Measurements from ENCODE around the gene ITGA3.
"Not testable (repeated sequence)": the region's sequence is repeated elsewhere in the genome, so short reads cannot be mapped to it uniquely, and the experiment has no call there.

ITGA3 gene

DNA sequence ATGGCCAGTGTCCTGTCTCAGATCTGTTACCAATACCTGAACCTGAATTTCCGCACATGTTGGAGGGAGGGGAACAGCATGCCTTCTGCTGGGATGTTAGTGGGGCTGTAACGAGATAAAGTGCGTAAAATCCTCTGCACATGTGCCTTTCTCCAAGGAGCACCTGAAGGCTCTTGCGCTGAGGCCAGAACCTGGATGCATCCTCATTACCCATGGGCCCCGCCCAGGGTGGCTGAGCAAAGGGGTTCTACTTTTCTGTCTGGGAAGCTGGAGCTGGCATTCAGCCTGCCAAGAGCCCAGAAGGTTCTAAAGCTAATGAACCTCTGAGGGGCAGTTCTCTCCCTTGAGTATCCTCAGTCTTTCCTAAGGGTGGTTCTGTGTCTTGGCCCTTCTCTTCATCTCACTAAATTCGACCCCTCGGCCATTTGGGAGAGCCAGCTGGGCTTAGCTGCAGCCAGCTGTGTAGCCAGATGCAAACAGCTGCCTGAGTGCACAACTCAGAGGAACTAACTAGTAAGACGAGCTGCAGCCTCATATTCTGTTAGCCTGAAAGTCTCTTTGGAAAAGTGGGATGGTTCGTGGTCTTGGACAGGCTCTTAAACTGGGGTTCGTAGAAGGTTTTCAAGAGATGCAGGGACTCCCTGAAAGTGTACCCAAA, 2.5 kb downstream of the ITGA3 start:
- Histone ChIP-seq H3K4me3 (ENCODE audit: insufficient read depth, low read depth, low read length, poor library complexity, severe bottlenecking) (no peak overlapping the region), H3K4me1 (ENCODE audit: control insufficient read depth, insufficient read depth, low read length, poor library complexity, severe bottlenecking) (peaks cover 11% of the 10 kb centered on the region)

DNA sequence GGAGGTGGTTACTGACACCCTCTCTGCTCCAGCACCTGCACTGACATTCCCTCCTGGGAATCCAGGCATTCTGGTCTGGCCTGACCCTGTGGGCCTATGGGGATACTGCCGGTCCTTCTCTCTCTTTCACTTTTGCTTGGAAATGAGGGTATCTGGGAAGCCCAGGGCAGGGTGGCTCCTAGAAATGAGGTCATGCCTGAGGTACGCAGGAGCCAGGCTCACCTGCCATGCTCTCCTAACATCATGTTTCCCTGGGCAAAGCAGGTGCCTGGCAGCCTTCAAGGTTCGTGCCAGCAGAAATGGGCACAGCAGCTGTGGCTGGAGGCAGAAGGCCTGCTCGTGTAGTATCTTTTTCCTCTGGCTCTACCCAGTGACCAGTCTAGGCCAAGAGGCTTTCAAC, 3.3 kb downstream of the ITGA3 start:
- Histone ChIP-seq H3K27me3 (replicated peaks; ENCODE audit: control insufficient read depth, insufficient read depth, low read length, poor library complexity, severe bottlenecking) (no peaks in the 10 kb centered on the region), H3K9me3 (ENCODE audit: control insufficient read depth, low read length) (no peaks in the 10 kb centered on the region), H3K4me3 (ENCODE audit: insufficient read depth, low read depth, low read length, poor library complexity, severe bottlenecking) (no peak overlapping the region), H3K36me3 (ENCODE audit: control insufficient read depth, insufficient read depth, low read length) (no peaks in the 10 kb centered on the region), H3K4me1 (ENCODE audit: control insufficient read depth, insufficient read depth, low read length, poor library complexity, severe bottlenecking) (peaks cover 11% of the 10 kb centered on the region), H3K27ac (ENCODE audit: insufficient read depth, low read length, poor library complexity, severe bottlenecking) (no peak overlapping the region)
- DNase-seq = no peak

More for the DNA sequence above, 2.5 kb downstream of the ITGA3 start:
- no peaks in the 10 kb centered on the region for H3K36me3 ChIP-seq (ENCODE audit: control insufficient read depth, insufficient read depth, low read length)
- no peak for DNase-seq
- H3K27ac ChIP-seq (ENCODE audit: insufficient read depth, low read length, poor library complexity, severe bottlenecking) = no peak overlapping the region
- H3K9me3 ChIP-seq (ENCODE audit: control insufficient read depth, low read length) = no peaks in the 10 kb centered on the region
- H3K27me3 ChIP-seq (replicated peaks; ENCODE audit: control insufficient read depth, insufficient read depth, low read length, poor library complexity, severe bottlenecking) = no peaks in the 10 kb centered on the region

DNA sequence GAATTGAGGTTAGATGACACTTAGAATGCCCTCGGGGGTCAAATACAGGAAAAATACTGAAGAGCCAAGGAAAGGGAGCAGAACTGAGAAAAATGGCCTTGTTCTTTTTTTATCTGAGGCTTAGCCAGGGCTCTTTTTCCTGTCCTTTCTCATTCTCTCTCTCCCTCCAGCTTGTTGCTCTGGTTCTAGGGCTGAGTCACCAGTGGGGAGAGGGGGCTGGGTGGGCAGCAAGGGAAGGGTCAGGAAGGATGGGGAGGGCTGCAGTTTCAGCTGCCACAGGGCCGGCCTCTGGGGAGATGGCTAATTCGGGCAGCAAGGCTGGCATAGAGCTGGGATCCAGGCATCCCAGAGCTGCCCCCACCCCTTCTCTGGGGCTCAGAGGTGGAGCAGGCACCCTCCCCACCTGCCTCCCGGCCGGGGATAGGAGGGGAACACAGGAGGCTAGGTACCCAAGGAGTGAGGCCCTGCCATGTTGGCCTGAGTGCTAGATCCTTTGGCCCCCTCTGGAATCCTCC, 3.9 kb downstream of the ITGA3 start:
- H3K9me3 ChIP-seq (ENCODE audit: control insufficient read depth, low read length) = no peaks in the 10 kb centered on the region
- no peak for DNase-seq
- H3K36me3 ChIP-seq (ENCODE audit: control insufficient read depth, insufficient read depth, low read length) = no peaks in the 10 kb centered on the region
- H3K27ac ChIP-seq (ENCODE audit: insufficient read depth, low read length, poor library complexity, severe bottlenecking) = no peak overlapping the region
- no peak overlapping the region for H3K4me3 ChIP-seq (ENCODE audit: insufficient read depth, low read depth, low read length, poor library complexity, severe bottlenecking)
- H3K4me1 ChIP-seq (ENCODE audit: control insufficient read depth, insufficient read depth, low read length, poor library complexity, severe bottlenecking) = peaks cover 11% of the 10 kb centered on the region
- no peaks in the 10 kb centered on the region for H3K27me3 ChIP-seq (replicated peaks; ENCODE audit: control insufficient read depth, insufficient read depth, low read length, poor library complexity, severe bottlenecking)

DNA sequence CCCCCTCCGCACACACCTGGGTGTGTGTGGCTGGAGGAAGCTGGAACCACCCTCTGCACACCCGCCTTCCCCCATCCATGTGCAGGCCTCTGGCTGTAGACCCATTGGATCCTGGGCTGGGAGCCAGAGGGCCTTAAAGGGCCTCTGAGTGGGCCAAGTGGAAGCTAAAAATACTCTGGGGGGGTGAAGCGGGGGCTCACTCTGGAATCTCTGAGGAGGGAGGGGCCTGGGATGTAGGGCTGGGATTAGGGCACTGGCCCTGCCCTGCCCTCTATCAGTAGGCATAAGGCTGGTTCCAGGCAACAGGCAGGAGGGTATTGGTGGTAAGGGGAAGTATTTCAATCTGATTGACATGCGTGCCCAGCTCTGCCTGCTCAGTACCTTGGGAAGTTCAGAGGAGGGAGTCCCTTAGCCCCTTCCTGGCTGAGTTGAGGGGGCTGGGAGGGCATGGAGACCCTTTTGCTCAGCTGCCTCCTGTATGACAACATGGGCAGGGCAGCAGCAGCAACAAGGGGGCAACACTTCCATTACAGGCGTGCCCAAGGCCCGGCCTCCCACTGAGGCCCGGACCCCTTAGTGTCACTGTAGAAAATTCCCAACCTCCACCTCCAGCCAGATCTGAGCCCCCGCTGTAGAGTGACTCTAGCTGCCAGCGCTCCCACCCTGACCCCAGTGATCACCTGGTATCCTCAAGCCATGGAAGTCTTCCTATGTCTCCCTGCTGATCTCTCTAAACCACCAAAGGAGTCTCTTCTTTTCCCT, 5.2 kb downstream of the ITGA3 start:
- no peak overlapping the region for H3K27ac ChIP-seq (ENCODE audit: insufficient read depth, low read length, poor library complexity, severe bottlenecking)
- H3K36me3 ChIP-seq (ENCODE audit: control insufficient read depth, insufficient read depth, low read length) = no peaks in the 10 kb centered on the region
- DNase-seq = no peak
- no peaks in the 10 kb centered on the region for H3K9me3 ChIP-seq (ENCODE audit: control insufficient read depth, low read length)
- H3K4me3 ChIP-seq (ENCODE audit: insufficient read depth, low read depth, low read length, poor library complexity, severe bottlenecking) = no peak overlapping the region
- no peaks in the 10 kb centered on the region for H3K27me3 ChIP-seq (replicated peaks; ENCODE audit: control insufficient read depth, insufficient read depth, low read length, poor library complexity, severe bottlenecking)
- peaks cover 5% of the 10 kb centered on the region for H3K4me1 ChIP-seq (ENCODE audit: control insufficient read depth, insufficient read depth, low read length, poor library complexity, severe bottlenecking)

DNA sequence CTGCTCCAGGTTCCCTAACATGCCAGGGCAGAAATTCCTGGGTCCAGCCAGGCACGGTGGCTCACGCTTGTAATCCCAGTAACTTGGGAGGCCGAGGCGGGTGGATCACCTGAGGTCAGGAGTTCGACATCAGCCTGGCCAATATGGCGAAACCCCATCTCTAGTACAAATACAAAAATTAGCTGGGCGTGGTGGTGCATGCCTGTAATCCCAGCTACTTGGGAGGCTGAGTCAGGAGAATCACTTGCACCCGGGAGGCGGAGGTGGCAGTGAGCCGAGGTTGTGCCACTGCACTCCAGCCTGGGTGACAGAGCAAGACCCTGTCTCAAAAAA, 5.8 kb downstream of the ITGA3 start:
- not testable (repeated sequence) for H3K9me3 ChIP-seq (ENCODE audit: control insufficient read depth, low read length); H3K4me1 ChIP-seq (ENCODE audit: control insufficient read depth, insufficient read depth, low read length, poor library complexity, severe bottlenecking); DNase-seq; H3K27ac ChIP-seq (ENCODE audit: insufficient read depth, low read length, poor library complexity, severe bottlenecking); H3K36me3 ChIP-seq (ENCODE audit: control insufficient read depth, insufficient read depth, low read length); H3K27me3 ChIP-seq (replicated peaks; ENCODE audit: control insufficient read depth, insufficient read depth, low read length, poor library complexity, severe bottlenecking); H3K4me3 ChIP-seq (ENCODE audit: insufficient read depth, low read depth, low read length, poor library complexity, severe bottlenecking)

DNA sequence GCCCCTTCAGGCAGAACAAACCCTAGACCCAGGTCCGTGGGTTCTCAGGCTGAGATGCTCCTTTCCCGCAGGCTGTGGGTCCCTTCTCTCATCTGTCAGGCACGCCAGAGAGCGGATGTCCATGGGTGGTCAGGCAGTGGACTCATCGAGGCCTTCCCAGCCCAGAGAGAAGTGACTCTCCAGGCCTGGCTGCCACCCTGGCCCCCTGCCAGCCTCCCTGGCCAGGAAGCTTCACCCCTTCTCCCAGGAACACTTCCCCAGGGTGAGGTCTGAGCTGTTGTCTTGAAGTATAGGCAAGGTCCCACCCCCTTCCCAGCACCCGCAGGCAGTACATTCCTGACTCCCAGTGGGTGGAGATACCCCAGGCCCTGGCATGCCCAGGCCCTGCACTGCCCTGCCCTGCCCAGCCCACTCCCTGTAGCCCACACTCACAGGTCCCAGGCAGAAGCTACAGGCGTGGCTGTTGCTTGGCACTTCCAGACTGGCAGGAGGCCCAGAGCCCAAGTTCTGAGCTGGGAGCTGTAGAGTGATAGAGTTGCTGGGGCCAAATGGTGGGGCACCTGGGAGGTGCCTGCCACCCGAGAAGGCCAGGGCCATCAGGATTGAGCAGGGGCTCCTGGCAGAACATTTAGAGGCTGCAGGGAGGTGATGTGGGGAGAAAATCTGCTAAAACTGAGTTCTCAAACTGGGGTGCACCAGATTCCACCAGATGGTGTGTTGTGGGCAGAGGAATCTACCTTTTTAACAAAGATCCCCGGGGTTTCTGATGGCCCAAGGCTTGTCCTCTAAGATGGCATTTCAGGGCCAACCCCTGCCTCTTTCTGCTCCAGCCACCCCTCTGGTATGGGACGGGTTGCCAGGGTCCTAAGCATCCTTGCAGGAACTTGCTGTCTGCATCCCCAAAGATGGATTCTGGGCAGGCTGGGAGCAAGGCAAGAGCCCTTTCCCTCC, 6.7 kb downstream of the ITGA3 start:
- H3K27me3 ChIP-seq (replicated peaks; ENCODE audit: control insufficient read depth, insufficient read depth, low read length, poor library complexity, severe bottlenecking) = no peaks in the 10 kb centered on the region
- H3K4me1 ChIP-seq (ENCODE audit: control insufficient read depth, insufficient read depth, low read length, poor library complexity, severe bottlenecking) = no peaks in the 10 kb centered on the region
- no peak for DNase-seq
- no peak overlapping the region for H3K27ac ChIP-seq (ENCODE audit: insufficient read depth, low read length, poor library complexity, severe bottlenecking)
- H3K36me3 ChIP-seq (ENCODE audit: control insufficient read depth, insufficient read depth, low read length) = no peaks in the 10 kb centered on the region
- no peaks in the 10 kb centered on the region for H3K9me3 ChIP-seq (ENCODE audit: control insufficient read depth, low read length)
- no peak overlapping the region for H3K4me3 ChIP-seq (ENCODE audit: insufficient read depth, low read depth, low read length, poor library complexity, severe bottlenecking)

DNA sequence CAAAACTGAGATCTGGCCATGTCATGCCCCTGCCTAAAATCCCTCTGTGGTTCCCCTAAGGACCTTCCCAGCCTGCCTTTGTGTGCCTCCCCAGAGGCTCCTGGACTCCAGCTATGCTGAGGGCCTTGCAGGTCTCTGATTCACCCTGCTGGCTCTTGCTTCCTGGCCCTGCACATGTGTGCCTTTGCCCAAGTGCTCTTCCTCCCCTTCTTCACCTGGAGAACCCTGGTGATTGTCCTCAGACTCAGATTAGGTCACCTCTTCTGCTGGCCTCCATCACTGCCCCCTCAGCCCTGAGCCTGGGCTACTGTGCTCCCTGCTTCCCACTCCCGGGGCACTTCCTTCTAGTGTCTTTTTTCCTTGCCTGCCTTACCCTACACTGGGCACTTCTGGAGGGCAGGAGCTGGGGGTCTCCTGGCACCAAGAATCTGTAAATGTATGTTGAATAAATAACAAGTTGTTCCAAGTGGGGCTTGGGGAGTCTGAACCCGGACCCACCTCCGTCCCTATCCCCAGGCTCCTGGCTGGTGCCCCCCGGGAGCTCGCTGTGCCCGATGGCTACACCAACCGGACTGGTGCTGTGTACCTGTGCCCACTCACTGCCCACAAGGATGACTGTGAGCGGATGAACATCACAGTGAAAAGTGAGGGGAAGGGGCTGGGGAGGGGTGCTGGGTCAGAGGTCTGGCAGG, 7.8 kb downstream of the ITGA3 start:
- no peaks in the 10 kb centered on the region for H3K36me3 ChIP-seq (ENCODE audit: control insufficient read depth, insufficient read depth, low read length)

DNA sequence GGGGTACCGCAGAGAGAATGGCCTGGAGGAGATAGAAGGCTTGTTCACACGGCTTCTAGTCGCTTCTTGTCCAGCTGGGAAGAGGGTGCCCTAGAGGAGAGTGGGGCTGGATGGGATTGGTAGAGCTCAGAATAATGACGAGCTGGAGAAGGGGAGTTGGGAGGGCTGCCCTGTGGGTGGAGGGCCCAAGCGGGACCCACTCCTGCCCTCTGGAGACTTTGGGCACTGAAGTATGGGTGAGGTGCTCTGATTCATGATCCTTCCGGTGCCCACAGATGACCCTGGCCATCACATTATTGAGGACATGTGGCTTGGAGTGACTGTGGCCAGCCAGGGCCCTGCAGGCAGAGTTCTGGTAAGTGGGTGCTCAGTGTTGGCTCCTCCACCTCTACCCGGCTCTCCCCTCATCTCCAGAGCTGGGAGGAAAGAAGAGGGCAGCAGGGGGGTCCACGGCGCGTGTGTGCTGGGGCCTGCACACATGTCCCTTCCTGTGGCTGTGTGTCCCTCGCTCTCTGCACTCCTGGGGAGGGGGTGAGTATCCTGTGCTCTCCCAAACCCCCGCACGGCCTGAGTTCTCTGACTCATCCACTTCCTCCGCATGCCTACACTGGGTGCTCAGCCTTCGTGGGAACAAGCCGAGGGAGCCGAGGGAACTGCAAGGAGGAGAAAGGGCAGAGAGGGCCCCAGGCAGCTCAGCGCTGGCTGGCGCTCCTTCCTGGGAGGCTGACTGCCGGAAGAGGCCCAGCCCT, 8.5 kb downstream of the ITGA3 start:
- Histone ChIP-seq H3K27ac (ENCODE audit: insufficient read depth, low read length, poor library complexity, severe bottlenecking) (no peak overlapping the region), H3K4me1 (ENCODE audit: control insufficient read depth, insufficient read depth, low read length, poor library complexity, severe bottlenecking) (no peaks in the 10 kb centered on the region), H3K27me3 (replicated peaks; ENCODE audit: control insufficient read depth, insufficient read depth, low read length, poor library complexity, severe bottlenecking) (no peaks in the 10 kb centered on the region), H3K36me3 (ENCODE audit: control insufficient read depth, insufficient read depth, low read length) (no peaks in the 10 kb centered on the region), H3K9me3 (ENCODE audit: control insufficient read depth, low read length) (no peaks in the 10 kb centered on the region), H3K4me3 (ENCODE audit: insufficient read depth, low read depth, low read length, poor library complexity, severe bottlenecking) (no peak overlapping the region)
- no peak for DNase-seq

More for the DNA sequence above, 7.8 kb downstream of the ITGA3 start:
- H3K4me1 ChIP-seq (ENCODE audit: control insufficient read depth, insufficient read depth, low read length, poor library complexity, severe bottlenecking) = no peaks in the 10 kb centered on the region
- DNase-seq = no peak
- H3K4me3 ChIP-seq (ENCODE audit: insufficient read depth, low read depth, low read length, poor library complexity, severe bottlenecking) = no peak overlapping the region
- no peak overlapping the region for H3K27ac ChIP-seq (ENCODE audit: insufficient read depth, low read length, poor library complexity, severe bottlenecking)
- no peaks in the 10 kb centered on the region for H3K27me3 ChIP-seq (replicated peaks; ENCODE audit: control insufficient read depth, insufficient read depth, low read length, poor library complexity, severe bottlenecking)
- no peaks in the 10 kb centered on the region for H3K9me3 ChIP-seq (ENCODE audit: control insufficient read depth, low read length)

GRCh38 chr17:50065056-50065455, 9.1 kb downstream of the ITGA3 start:
- Histone ChIP-seq H3K36me3 (ENCODE audit: control insufficient read depth, insufficient read depth, low read length) (no peaks in the 10 kb centered on the region), H3K4me1 (ENCODE audit: control insufficient read depth, insufficient read depth, low read length, poor library complexity, severe bottlenecking) (no peaks in the 10 kb centered on the region), H3K27ac (ENCODE audit: insufficient read depth, low read length, poor library complexity, severe bottlenecking) (no peak overlapping the region), H3K9me3 (ENCODE audit: control insufficient read depth, low read length) (no peaks in the 10 kb centered on the region), H3K27me3 (replicated peaks; ENCODE audit: control insufficient read depth, insufficient read depth, low read length, poor library complexity, severe bottlenecking) (no peaks in the 10 kb centered on the region), H3K4me3 (ENCODE audit: insufficient read depth, low read depth, low read length, poor library complexity, severe bottlenecking) (no peak overlapping the region)
- no peak for DNase-seq
